GM18498 (cell line): Measurements from ENCODE around the gene CLEC4M.
"Not testable (repeated sequence)": the region's sequence is repeated elsewhere in the genome, so short reads cannot be mapped to it uniquely, and the experiment has no call there.

ENCODE experiments used
- ATAC-seq: cut with Tn5 transposase; IDR thresholded peaks from one replicate; pipeline ENCODE4 v1.9.1; 2021; ENCODE audit warnings: mild to moderate bottlenecking, moderate library complexity; ENCODE audit not compliant: unreplicated experiment

CLEC4M gene

GRCh38 chr19:7772752-7773291 is 9.8 kb downstream of the CLEC4M start:
- ATAC-seq, result peak; percentile 51

GRCh38 chr19:7773841-7774240 is 10.8 kb downstream of the CLEC4M start:
- no peak for ATAC-seq

- ATAC-seq, result no peak
These were observed 12.7 kb downstream of the CLEC4M start for GRCh38 chr19:7775761-7776160.

DNA sequence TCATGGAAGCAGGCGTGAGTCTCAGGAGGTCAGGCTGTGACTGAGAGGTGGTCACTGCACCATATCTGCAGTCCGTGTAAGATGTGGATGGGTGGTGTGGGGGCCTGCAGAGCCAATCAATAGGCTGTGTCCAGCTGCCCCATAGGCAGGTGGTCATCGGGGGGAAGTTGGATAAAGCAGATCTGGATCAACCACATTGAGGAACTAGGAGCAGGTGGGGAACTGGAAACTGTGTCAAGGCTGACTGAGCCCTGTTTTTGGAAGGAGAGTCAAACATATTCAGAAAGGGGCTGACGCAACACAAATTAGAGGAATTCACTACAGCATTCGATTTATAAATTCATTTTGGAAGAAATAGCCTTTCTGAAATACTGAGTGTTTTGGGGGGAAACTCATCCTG is 15.0 kb downstream of the CLEC4M start:
- no peak for ATAC-seq

GRCh38 chr19:7779631-7780486 is 16.8 kb downstream of the CLEC4M start:
- ATAC-seq, result no peak

GRCh38 chr19:7781157-7781556 is 18.1 kb downstream of the CLEC4M start:
- no peak for ATAC-seq

- ATAC-seq, result no peak
These were observed 21.0 kb downstream of the CLEC4M start for GRCh38 chr19:7783991-7784423.

- no peak for ATAC-seq
These were observed 21.8 kb downstream of the CLEC4M start for GRCh38 chr19:7784856-7785255.

DNA sequence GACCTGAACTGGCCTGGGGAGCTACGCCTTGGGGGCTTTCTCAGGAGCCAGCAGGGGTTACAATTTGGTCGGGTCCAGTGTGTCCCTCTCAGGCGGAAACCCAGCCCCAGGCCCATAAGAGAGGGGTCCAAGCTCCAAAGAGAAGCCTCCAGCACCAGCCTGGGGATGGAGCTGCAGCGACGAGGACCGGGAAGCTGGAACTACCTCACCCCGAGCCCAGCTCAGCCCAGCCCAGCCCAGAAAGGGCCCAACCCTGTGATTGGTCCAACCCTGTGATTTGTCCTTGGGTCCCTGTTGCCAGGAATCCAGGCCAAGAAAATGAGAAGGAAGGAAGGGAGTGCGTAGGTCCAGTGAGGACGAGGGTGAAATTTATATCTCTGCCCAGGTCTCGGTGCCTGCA is 24.1 kb downstream of the CLEC4M start:
- ATAC-seq, result no peak

GRCh38 chr19:7787602-7788177 is 24.6 kb downstream of the CLEC4M start:
- no peak for ATAC-seq

- no peak for ATAC-seq
These were observed 25.3 kb downstream of the CLEC4M start for GRCh38 chr19:7788178-7788932.

DNA sequence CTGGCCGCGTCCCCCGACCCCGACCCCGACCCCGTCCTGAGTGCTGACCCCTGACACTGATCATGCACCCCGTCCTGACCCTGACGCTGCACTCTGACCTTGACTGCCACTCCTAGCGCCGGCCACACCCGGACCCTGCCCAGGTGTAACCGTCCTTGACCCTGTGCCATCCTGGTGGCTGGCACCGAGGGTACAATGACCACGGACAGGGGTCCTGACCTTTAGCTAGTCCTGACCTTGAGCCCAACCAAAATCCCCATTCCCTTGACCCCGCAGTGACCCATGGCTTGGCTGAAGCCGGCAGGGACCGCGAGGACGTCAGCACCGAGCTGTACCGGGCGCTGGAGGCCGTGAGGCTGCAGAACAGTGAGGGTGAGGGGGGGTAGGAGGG is 25.9 kb downstream of the CLEC4M start:
- no peak for ATAC-seq

DNA sequence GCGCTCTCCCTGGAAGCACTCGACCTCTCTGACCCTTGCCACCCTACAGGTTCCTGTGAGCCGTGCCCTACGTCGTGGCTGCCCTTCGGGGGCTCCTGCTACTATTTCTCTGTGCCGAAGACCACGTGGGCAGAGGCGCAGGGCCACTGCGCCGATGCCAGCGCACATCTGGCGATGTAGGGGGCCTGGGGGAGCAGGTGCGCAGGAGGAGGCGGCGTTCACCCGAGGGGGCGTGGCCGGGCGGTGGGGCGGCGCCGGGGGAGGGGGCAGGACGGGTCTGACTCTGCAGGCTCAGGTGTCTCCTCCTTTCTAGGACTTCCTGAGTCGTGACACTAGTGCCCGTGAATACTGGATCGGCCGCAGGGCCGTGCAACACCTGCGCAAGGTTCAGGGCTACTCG is 26.4 kb downstream of the CLEC4M start:
- no peak for ATAC-seq

DNA sequence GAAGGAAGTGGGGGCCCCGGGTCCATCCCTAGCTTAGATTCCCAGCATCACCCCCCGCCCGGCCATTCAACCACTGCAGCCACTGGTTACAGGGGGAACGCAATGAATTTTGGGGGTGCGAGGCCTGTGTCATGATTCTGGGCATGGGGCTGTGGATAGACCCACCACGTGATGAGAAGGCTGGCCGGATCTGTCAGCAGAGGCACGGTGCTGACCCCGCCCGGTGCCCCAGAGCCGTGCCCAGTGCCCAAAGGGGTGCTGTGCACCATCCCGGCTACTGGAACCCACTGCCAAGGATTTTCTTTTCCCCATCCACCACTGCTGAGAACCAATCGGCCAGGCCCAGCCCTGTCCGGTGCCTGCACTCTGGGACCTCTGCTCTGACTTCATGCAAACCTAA is 27.4 kb downstream of the CLEC4M start:
- no peak for ATAC-seq

DNA sequence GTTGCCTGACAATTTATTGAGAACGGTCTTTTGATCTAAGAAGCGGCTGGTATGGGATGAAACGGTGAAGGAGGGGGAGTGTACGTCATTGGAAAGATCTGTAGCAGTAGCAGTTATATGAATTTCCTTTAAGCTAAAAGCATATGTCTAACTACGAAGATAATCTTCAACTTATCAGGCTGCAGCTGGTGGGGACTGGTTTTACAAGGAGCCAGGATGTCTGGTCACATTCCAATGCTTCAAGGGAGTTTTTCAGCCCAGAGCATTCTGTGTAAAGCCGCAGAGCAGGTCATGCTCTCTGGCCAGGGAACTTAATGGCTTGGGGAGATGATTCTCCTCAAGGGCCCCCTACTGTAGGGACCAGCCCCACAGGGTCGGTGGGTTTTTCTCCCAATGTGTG is 29.2 kb downstream of the CLEC4M start:
- no peak for ATAC-seq

- not testable (repeated sequence) for ATAC-seq
These were observed 29.7 kb downstream of the CLEC4M start for GRCh38 chr19:7792701-7793100.

GRCh38 chr19:7793493-7793892 is 30.4 kb downstream of the CLEC4M start:
- no peak for ATAC-seq

DNA sequence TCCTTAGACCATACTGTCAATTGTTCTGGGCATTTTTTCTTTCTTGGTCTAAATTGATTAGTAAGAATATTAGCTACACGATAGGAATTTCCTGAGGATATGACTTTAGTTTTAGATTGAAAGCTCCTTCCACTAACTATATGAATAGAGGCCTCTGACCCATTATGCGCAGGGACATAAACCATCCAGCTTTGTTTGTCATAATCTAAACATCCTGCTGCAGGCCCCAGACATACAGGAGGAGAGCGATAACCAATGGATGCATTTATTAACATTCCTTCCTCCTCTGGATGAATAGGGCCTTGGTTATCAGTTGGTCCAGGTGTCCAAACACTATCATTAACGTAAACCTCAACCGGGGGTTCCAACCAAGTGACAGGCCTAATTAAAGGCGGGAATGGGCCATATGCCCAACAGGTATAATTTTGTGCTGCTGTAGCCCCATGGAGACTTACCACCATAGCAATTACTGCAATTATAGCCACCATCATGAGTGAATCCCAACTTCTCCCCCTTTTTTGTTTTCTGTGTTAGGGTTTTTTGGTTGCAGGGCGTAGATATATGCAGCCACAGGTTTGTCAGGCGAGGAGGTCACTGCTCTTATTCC is 32.6 kb downstream of the CLEC4M start:
- no peak for ATAC-seq

DNA sequence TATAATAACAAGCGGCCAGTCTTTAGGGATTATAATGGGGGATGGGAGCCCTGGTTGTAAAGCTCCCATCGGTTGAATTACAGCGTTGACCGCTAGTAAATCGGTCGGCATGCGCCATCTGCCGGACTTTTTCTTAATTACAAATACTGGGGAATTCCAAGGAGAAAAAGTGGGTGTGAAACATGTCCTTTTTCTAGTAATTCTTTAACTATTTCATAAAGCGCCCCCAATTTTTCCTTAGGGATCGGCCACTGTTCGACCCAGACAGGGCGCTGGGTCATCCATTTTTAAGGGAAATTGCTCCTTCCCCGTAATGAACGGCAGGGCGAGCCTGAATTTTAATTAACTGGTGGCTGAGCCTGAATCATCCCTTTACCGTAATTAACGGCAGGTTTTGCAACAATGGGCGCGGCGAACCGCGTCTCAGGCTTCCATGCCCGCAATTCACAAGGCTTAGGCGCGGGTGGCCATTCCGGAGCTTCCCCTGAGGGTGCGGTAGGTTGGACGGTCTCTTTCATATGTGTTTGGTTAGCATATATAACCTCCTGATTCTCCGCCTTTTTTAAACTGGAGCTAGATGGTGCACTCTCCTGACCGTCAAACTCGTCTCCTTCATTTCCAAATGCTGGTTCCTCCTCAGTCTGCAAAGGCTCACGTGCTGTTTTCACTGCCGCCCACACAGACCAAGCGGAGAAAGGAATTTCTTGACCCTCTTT is 36.8 kb downstream of the CLEC4M start:
- ATAC-seq, result no peak

- no peak for ATAC-seq
These were observed 38.1 kb downstream of the CLEC4M start for GRCh38 chr19:7801020-7801570.
